GM21360 (cell line): Measurements from ENCODE around the gene ACOT12.
"Not testable (repeated sequence)": the region's sequence is repeated elsewhere in the genome, so short reads cannot be mapped to it uniquely, and the experiment has no call there.

Experiments
- ATAC-seq: cut with Tn5 transposase; IDR thresholded peaks from one replicate; pipeline ENCODE4 v1.9.1; 2021; ENCODE audit warnings: mild to moderate bottlenecking, moderate library complexity; ENCODE audit not compliant: unreplicated experiment

Gene ACOT12

DNA sequence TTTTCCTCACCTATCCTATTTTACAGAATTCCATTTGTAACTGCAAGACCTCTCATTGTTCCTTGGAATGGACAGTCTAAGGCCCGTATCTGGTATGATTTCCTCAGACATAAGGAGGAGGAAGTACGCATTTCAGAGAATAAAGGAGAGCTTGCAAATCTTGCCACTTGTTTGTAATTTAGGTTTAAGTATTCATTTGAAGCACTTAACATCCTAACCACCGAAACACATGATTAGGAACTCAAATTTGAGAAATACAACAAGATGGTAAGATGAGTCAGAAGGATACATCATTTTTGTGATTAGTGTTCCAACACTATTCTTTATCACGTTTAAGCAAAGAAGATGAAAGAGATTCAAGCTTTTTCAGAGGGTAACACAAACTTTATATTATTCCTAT, 96.4 kb downstream of the ACOT12 start:
- ATAC-seq: no peak

DNA sequence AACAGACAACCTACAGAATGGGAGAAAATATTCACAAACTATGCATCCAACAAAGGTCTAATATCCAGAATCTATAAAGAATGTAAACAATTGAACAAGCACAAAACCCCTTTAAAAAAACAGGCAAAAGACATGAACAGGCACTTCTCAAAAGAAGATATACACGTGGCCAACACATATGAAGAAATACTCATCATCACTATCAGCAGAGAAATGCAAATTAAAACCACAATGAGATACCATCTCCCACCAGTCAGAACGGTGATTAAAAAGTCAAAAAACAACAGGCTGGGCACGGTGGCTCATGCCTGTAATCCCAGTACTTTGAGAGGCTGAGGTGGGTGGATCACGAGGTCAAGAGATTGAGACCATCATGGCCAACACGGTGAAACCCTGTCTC, 99.9 kb downstream of the ACOT12 start:
- not testable (repeated sequence) for ATAC-seq

DNA sequence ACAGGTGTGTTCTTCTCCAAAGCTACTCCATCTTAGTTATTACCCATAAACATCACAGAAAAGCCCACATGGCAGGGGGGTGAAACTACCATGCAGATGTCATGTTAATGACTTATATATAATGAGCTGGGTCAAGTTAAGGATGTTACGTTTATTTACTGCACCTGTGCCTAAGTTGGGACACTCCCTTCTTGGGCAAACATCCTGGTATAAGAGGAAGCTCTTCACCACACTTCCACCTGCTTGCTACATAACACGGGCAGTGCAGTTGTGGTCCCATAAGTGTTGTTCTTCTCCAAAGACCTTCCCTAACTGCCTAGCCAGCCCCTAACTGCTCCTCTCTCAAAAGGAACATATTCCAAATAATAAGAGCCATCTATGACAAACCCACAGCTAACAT, 101.8 kb downstream of the ACOT12 start:
- ATAC-seq: no peak

DNA sequence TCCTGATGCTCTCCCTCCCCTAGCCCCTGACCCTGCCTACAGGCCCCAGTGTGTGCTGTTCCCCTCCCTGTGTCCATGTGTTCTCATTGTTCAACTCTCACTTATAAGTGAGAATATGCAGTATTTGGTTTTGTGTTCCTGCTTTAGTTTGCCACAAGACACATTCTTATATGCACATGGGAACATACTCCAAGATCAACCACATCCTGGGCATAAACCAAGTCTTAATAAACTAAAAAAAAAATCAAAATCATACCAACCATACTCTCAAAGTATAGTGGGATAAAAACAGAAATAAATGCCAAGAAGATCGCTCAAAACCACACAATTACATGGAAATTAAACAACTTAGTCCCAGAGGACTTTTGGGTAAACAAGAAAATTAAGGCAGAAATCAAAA, 103.8 kb downstream of the ACOT12 start:
- ATAC-seq: no peak

DNA sequence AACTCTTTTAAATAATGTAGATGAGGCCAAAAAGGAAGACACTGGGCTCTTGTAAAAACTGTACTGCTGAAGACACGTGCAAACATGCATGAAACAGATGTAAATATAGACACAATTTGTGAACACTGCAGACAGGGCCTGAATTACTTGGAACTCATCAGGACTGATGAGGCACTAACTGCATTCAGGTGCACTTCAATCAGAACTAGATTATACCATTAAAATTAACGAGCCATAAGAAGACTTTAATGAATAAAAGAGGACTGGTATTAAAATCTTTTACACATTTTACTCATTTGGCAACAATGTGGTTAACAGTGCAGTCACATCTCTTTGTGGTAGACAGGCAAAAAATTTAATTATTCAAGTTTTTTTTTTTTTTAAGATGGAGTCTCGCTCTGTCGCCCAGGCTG, 105.9 kb downstream of the ACOT12 start:
- ATAC-seq: no peak

DNA sequence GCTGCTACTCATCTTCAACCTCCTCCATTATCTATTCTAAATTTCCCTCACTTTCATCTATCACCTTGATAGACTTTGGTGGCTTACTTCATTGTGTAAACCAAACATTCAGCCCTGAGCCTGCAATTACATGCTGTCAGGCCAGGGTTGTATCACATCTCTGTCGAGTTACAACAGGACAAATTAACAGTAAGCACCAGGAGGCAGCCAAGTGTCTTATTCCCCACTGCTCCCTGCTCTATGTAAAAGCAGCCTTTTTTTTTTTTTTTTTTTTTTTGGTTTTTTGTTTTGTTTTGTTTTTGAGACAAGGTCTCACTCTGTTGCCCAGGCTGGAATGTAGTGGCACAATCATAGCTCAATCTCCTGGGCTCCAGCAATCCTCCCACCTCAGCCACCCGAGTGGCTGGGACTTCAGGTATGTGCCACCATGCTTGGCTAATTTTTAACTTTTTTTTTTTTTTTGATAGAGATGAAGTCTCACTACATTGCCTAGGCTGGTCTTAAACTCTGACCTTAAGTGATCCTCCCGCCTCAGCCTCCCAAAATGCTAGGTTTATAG, 107.8 kb downstream of the ACOT12 start:
- ATAC-seq: no peak

DNA sequence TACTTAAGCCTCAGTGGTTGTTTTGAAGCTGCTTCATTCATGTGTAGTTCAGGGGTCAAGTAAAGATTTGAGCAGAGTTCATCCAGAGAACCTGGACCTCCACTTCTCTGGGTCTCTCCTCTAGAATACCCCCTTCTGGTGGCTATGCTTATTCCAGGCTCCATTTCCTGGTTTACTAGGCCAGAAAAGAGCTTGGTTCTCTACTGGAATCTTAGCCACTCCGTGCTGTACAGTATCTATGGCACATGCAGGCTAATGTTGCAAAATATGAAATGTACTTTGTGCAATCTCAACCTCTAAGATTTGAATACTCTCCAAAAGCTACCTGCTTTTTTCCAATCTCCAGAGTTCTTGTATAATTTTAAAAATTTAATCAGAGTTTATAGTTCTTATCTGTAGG, 110.0 kb downstream of the ACOT12 start:
- no peak for ATAC-seq
